Measurements from ENCODE around the gene CTSC.

- TF ChIP-seq CTCF (IDR thresholded peaks at IDR 0.05): no peak
- TF ChIP-seq POLR2A (IDR thresholded peaks at IDR 0.05): no peak
These were observed 35.9 kb downstream of the CTSC start for GRCh38 chr11:88301488-88302140.
